Upper lobe of left lung (tissue), 6 donors: Measurements from ENCODE around the gene SORCS1. TPM values are rescaled to one million over a fixed set of nuclear protein-coding genes. Genes with fewer than 3 reads are reported as not detected.

Source experiments
- ATAC-seq, 2 donors: fragments of 200-7000 bp; cut with Tn5 transposase; one replicate each; pipeline ENCODE4 v1.9.1; 2022; ENCODE audit warnings: mild to moderate bottlenecking in 2 of 2, moderate library complexity in 2 of 2; ENCODE audit not compliant: low FRiP score in 2 of 2
- DNase-seq, 2 donors: peaks; one replicate each; pipeline ENCODE4 v3.0.0-alpha.2; 2019 to 2020
- H3K27ac ChIP-seq, 4 donors: fragments of 200-600 bp; sonication (generic); one replicate each; pipeline ENCODE4 v1.5.1; 2016 to 2019
- H3K27me3 ChIP-seq, 4 donors: fragments of 200-600 bp; sonication (generic); one replicate each; pipeline ENCODE4 v1.5.1; 2017 to 2019
- H3K36me3 ChIP-seq, 4 donors: fragments of 200-600 bp; sonication (generic); one replicate each; pipeline ENCODE4 v1.5.1; 2016 to 2019
- H3K4me1 ChIP-seq, 4 donors: fragments of 200-600 bp; sonication (generic); one replicate each; pipeline ENCODE4 v1.5.1; 2018 to 2019
- H3K4me3 ChIP-seq, 4 donors: fragments of 200-600 bp; sonication (generic); one replicate each; pipeline ENCODE4 v1.5.1; 2017 to 2019; ENCODE audit warnings: mild to moderate bottlenecking in 2 of 4, moderate library complexity in 1 of 4
- H3K9me3 ChIP-seq, 4 donors: fragments of 200-600 bp; sonication (generic); one replicate each; pipeline ENCODE4 v1.5.1; 2018 to 2019
- EP300 ChIP-seq, 4 donors: sonication (generic); formaldehyde crosslinking; IDR thresholded peaks; one replicate each; pipeline ENCODE4 v1.5.1; 2017; ENCODE audit warnings: antibody characterized with exemption in 4 of 4, control low read depth in 2 of 4
- POLR2A ChIP-seq, 4 donors: fragments of 450-650 bp; IDR thresholded peaks; one replicate each; pipeline ENCODE4 v1.5.1; 2016 to 2017; ENCODE audit warnings: antibody characterized with exemption in 4 of 4, mild to moderate bottlenecking in 2 of 4
- POLR2AphosphoS5 ChIP-seq, 2 donors: sonication (generic); formaldehyde crosslinking; IDR thresholded peaks; one replicate each; pipeline ENCODE4 v1.5.1; 2017; ENCODE audit warnings: antibody characterized with exemption in 2 of 2
- WGBS, 2 donors: methylation state at CpG; one replicate each; pipeline ENCODE4 v1.1.5; 2017 to 2018; 5-methylcytosine and 5-hydroxymethylcytosine counted together
- total RNA-seq, 6 donors: library from RNA; depleted of rRNA in 4 of 6; stranded (reverse); fragments of >200 nt in 4 of 6; gene quantifications; one replicate each; pipeline versions ENCODE4 v1.1.0 to v1.2.1, GENCODE V29; 2016 to 2021
- TF ChIP-seq, protein P1 (sequence below), 6 experiments: fragments of 450-650 bp in 4 of 6; fragments of 200-600 bp in 2 of 6; sonication (generic) in 2 of 6; IDR thresholded peaks; one replicate each; pipeline ENCODE4 v1.5.1; 2016 to 2019; ENCODE audit warnings: antibody characterized with exemption in 6 of 6
- donor health status: DM: no; HTN: no; CAD: no; lungs with moderate emphysema.
- donor health status: DM: no; HTN: yes; CAD: no; lungs with severe emphysema.

The SORCS1 gene
- total RNA-seq, 6 donors from 2014 or later = 0.10 to 0.77 (median 0.10) TPM; not detected in 3

DNA sequence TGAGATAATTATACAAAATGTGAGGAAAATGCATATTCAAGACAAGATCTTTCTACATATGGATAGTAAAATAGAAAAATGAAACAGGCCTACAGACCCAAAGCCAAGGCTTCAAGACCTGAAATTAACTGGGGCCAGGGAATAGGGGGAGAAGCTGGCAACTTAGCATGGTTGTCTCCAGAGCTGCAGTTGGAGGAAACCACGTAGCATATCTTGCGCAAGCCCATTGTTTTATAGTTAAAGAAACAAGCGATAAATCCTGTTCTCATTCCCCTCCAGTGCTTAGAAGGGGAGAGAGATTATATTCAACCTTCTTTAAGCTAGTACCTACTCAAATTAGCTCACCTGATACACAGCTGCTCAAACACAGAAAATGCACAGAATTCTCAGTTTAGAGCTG, 197.1 kb downstream of the SORCS1 start:
- WGBS, 2 donors = 59 to 70% methylated on average over 3 of the region's 3 CpGs
- no peak overlapping the region for H3K27ac ChIP-seq
- TF ChIP-seq POLR2AphosphoS5 (IDR thresholded peaks at IDR 0.05) = no peak
- TF ChIP-seq, protein P1, sequence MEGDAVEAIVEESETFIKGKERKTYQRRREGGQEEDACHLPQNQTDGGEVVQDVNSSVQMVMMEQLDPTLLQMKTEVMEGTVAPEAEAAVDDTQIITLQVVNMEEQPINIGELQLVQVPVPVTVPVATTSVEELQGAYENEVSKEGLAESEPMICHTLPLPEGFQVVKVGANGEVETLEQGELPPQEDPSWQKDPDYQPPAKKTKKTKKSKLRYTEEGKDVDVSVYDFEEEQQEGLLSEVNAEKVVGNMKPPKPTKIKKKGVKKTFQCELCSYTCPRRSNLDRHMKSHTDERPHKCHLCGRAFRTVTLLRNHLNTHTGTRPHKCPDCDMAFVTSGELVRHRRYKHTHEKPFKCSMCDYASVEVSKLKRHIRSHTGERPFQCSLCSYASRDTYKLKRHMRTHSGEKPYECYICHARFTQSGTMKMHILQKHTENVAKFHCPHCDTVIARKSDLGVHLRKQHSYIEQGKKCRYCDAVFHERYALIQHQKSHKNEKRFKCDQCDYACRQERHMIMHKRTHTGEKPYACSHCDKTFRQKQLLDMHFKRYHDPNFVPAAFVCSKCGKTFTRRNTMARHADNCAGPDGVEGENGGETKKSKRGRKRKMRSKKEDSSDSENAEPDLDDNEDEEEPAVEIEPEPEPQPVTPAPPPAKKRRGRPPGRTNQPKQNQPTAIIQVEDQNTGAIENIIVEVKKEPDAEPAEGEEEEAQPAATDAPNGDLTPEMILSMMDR (IDR thresholded peaks at IDR 0.05) = no peak
- no peak for TF ChIP-seq POLR2A (IDR thresholded peaks at IDR 0.05)
- TF ChIP-seq EP300 (IDR thresholded peaks at IDR 0.05) = no peak
- no peaks in the 10 kb centered on the region for H3K27me3 ChIP-seq
- H3K36me3 ChIP-seq = no peaks in the 10 kb centered on the region
- ATAC-seq (no peak), DNase-seq (no peak)
- no peak overlapping the region for H3K4me3 ChIP-seq
- H3K4me1 ChIP-seq = no peaks in the 10 kb centered on the region
- no peaks in the 10 kb centered on the region for H3K9me3 ChIP-seq

DNA sequence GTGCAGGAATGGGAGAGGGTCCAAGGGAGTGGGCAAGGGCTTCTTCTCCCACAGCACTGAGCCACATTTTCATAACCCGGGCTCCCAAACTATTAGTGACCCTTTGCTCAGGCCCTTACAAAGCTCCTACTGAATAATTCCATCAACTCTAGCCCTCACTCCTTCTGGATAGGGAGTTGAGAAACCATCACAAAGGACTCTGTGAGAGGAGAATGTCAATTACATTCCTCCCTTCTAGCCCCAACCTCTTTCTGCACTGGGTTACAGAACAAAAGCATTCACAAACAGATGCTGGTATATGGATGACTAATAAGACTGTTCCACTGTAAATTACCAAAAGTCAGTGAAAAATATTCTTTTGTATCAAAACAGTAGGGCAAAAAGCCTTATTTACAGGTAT, 203.7 kb downstream of the SORCS1 start:
- no peak for DNase-seq
- H3K4me3 ChIP-seq = no peak overlapping the region
- H3K27me3 ChIP-seq = no peaks in the 10 kb centered on the region
- no peak for ATAC-seq
- no peaks in the 10 kb centered on the region for H3K4me1 ChIP-seq
- WGBS, 2 donors = 100% methylated on average over 1 of the region's 1 CpG
- no peaks in the 10 kb centered on the region for H3K36me3 ChIP-seq
- H3K27ac ChIP-seq = peak overlapping the region in 1 of 4 donors; percentile 56
- no peak for TF ChIP-seq EP300 (IDR thresholded peaks at IDR 0.05)
- TF ChIP-seq, protein P1 (IDR thresholded peaks at IDR 0.05) = no peak
- TF ChIP-seq POLR2AphosphoS5 (IDR thresholded peaks at IDR 0.05) = no peak
- TF ChIP-seq POLR2A (IDR thresholded peaks at IDR 0.05) = no peak
- no peaks in the 10 kb centered on the region for H3K9me3 ChIP-seq

DNA sequence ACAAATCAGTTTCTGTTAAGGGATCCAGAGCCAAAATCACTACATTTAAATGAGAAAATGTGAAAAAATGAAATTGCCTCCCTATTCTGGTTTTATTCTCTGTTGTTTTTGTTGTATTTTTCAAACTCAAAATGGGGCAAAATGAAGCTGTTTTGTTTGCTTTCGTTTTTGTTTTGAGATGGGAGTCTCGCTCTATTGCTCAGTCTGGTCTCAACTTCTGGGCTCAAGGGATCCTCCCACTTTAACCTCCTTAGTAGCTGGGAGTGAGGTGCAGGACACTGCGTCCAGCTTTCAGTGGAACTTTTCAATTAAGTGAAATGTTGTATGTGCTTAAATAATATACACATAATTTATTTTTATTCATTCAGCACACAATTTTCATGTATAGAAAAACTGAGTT, 205.0 kb downstream of the SORCS1 start:
- DNase-seq (no peak), ATAC-seq (peak in 1 of 2 donors; percentile 45)
- TF ChIP-seq, protein P1 (IDR thresholded peaks at IDR 0.05) = no peak
- no peak for TF ChIP-seq POLR2AphosphoS5 (IDR thresholded peaks at IDR 0.05)
- WGBS, 2 donors = 81 to 85% methylated on average over 3 of the region's 3 CpGs
- H3K27me3 ChIP-seq = no peaks in the 10 kb centered on the region
- H3K36me3 ChIP-seq = no peaks in the 10 kb centered on the region
- H3K27ac ChIP-seq = peak overlapping the region in 1 of 4 donors; percentile 69
- no peaks in the 10 kb centered on the region for H3K4me1 ChIP-seq
- H3K4me3 ChIP-seq = no peak overlapping the region
- H3K9me3 ChIP-seq = no peaks in the 10 kb centered on the region

DNA sequence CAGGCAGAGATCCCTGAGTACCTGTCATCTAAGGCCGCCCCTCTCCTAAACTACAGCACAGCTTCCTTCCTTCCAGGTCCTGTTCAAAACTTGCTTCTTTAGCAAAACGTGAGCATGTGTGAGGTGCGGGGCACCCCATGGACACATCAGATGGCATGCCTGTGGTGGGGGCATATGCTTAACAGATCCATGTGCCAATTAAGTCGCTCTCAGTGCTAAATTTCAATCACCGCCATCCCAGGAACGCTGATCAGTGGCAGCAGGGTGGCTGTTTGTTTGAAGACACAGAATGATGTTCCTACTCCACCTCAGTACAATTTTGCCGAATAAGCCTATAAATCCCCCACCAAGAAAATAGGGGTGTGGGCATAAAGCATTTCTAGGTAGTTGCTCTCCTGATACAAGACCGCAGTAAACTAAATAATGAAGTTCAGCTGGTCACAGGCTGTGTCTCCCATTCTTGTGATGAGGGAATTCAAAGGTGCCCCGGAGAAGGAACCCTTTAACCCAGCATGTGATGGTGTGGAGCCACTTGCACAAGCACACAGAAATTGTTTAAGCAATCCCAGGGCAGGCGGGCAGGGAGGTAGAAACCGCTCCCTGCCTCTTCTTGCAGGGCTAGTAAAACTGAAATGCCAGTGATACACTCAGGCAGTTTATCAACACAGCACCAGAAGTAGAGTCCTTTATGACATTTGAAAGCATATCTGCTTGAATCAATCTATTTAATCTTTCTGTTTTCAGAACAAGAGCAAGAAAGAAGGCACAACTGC, 205.7 kb downstream of the SORCS1 start:
- ATAC-seq (peak in 1 of 2 donors; percentile 63), DNase-seq (peak in 1 of 2 donors; percentile 45)
- H3K9me3 ChIP-seq = no peaks in the 10 kb centered on the region
- no peak for TF ChIP-seq POLR2AphosphoS5 (IDR thresholded peaks at IDR 0.05)
- peak in 1 of 4 donors; percentile 12 for TF ChIP-seq EP300 (IDR thresholded peaks at IDR 0.05)
- TF ChIP-seq POLR2A (IDR thresholded peaks at IDR 0.05) = peak in 1 of 4 donors; percentile 34
- TF ChIP-seq, protein P1 (IDR thresholded peaks at IDR 0.05) = no peak
- no peaks in the 10 kb centered on the region for H3K27me3 ChIP-seq
- 68 to 80% methylated on average over 11 of the region's 11 CpGs for WGBS, 2 donors
- no peaks in the 10 kb centered on the region for H3K36me3 ChIP-seq
- no peaks in the 10 kb centered on the region for H3K4me1 ChIP-seq
- H3K4me3 ChIP-seq = no peak overlapping the region
- H3K27ac ChIP-seq = peak overlapping the region in 2 of 4 donors; percentile 52 to 69
